Measurements from ENCODE around the gene TTLL1. TPM values are rescaled to one million over a fixed set of nuclear protein-coding genes. Genes with fewer than 3 reads are reported as not detected.
A peak's percentile ranks its signal among the peaks of the same experiment; 100 is the strongest.

Gene TTLL1
- total RNA-seq, 1 donor from 2014 or later = 6.3 TPM

- no peak for DNase-seq (ENCODE audit: low read depth)
- no peak for FAIRE-seq
These were observed 3.3 kb downstream of the TTLL1 start for GRCh38 chr22:43085658-43086606.

GRCh38 chr22:43081968-43082367 is 7.2 kb downstream of the TTLL1 start:
- Histone ChIP-seq H3K36me3 (ENCODE audit: control insufficient read depth, insufficient read depth, low read length) (peaks cover 2% of the 10 kb centered on the region), H3K27me3 (ENCODE audit: control insufficient read depth, insufficient read depth, low read length) (no peaks in the 10 kb centered on the region), H3K4me3 (ENCODE audit: low read depth, low read length) (no peak overlapping the region)
- no peak for TF ChIP-seq CTCF (IDR thresholded peaks at IDR 0.05; ENCODE audit: insufficient read depth, low read length, severe bottlenecking)
- DNase-seq (ENCODE audit: low read depth) = no peak
- FAIRE-seq = no peak

More at GRCh38 chr22:43085658-43086606, 3.3 kb downstream of the TTLL1 start:
- Histone ChIP-seq H3K27me3 (ENCODE audit: control insufficient read depth, insufficient read depth, low read length) (no peaks in the 10 kb centered on the region), H3K36me3 (ENCODE audit: control insufficient read depth, insufficient read depth, low read length) (peaks cover 2% of the 10 kb centered on the region), H3K4me3 (ENCODE audit: low read depth, low read length) (no peak overlapping the region)
- TF ChIP-seq CTCF (IDR thresholded peaks at IDR 0.05; ENCODE audit: insufficient read depth, low read length, severe bottlenecking) = no peak

GRCh38 chr22:43080616-43081015 is 8.6 kb downstream of the TTLL1 start:
- Histone ChIP-seq H3K36me3 (ENCODE audit: control insufficient read depth, insufficient read depth, low read length) (peaks cover under 1% of the 10 kb centered on the region), H3K27me3 (ENCODE audit: control insufficient read depth, insufficient read depth, low read length) (no peaks in the 10 kb centered on the region), H3K4me3 (ENCODE audit: low read depth, low read length) (no peak overlapping the region)
- FAIRE-seq = no peak
- TF ChIP-seq CTCF (IDR thresholded peaks at IDR 0.05; ENCODE audit: insufficient read depth, low read length, severe bottlenecking) = no peak
- peak; percentile 78 for DNase-seq (ENCODE audit: low read depth)

GRCh38 chr22:43079742-43080141 is 9.4 kb downstream of the TTLL1 start:
- H3K36me3 ChIP-seq (ENCODE audit: control insufficient read depth, insufficient read depth, low read length) = peaks cover 1% of the 10 kb centered on the region
- no peaks in the 10 kb centered on the region for H3K27me3 ChIP-seq (ENCODE audit: control insufficient read depth, insufficient read depth, low read length)
- DNase-seq (ENCODE audit: low read depth) = no peak
- no peak for FAIRE-seq
- TF ChIP-seq CTCF (IDR thresholded peaks at IDR 0.05; ENCODE audit: insufficient read depth, low read length, severe bottlenecking) = no peak
- H3K4me3 ChIP-seq (ENCODE audit: low read depth, low read length) = no peak overlapping the region

GRCh38 chr22:43078522-43078921 is 10.7 kb downstream of the TTLL1 start:
- no peaks in the 10 kb centered on the region for H3K27me3 ChIP-seq (ENCODE audit: control insufficient read depth, insufficient read depth, low read length)
- H3K36me3 ChIP-seq (ENCODE audit: control insufficient read depth, insufficient read depth, low read length) = peaks cover 1% of the 10 kb centered on the region
- no peak for DNase-seq (ENCODE audit: low read depth)
- H3K4me3 ChIP-seq (ENCODE audit: low read depth, low read length) = no peak overlapping the region
- no peak for TF ChIP-seq CTCF (IDR thresholded peaks at IDR 0.05; ENCODE audit: insufficient read depth, low read length, severe bottlenecking)
- no peak for FAIRE-seq
